ENCODE data around the gene BIK. TPM values are rescaled to one million over a fixed set of nuclear protein-coding genes. Genes with fewer than 3 reads are reported as not detected.

Gene BIK
- total RNA-seq, 6 donors from 2014 or later, result 2.3 to 6.2 (median 2.7) TPM; not detected in 2

- H3K27me3 ChIP-seq, result no peaks in the 10 kb centered on the region
- peak overlapping the region in 3 of 4 donors; percentile 11 to 73 (median 16) for H3K27ac ChIP-seq
- peak in 1 of 2 donors; percentile 39 for DNase-seq
- no peak for ATAC-seq (ENCODE audit: low FRiP score in 2 of 2)
- no peaks in the 10 kb centered on the region for H3K36me3 ChIP-seq
- H3K9me3 ChIP-seq, result no peaks in the 10 kb centered on the region
- peaks cover 4 to 14% (median 8%) of the 10 kb centered on the region in 4 donors for H3K4me1 ChIP-seq
- WGBS, 2 donors, result 72 to 76% methylated on average over 17 to 19 of the region's 19 CpGs
- no peak overlapping the region for H3K4me3 ChIP-seq
- TF ChIP-seq CTCF (IDR thresholded peaks at IDR 0.05), result no peak
- TF ChIP-seq EP300 (IDR thresholded peaks at IDR 0.05), result peak in 1 of 4 donors; percentile 15
- no peak for TF ChIP-seq POLR2AphosphoS5 (IDR thresholded peaks at IDR 0.05)
- no peak for TF ChIP-seq POLR2A (IDR thresholded peaks at IDR 0.05)
Observed at GRCh38 chr22:43085658-43086606, 24.6 kb upstream of the BIK start.

- Histone ChIP-seq H3K27me3 (no peaks in the 10 kb centered on the region), H3K27ac (peak overlapping the region in 3 of 4 donors; percentile 54 to 84 (median 62)), H3K9me3 (no peaks in the 10 kb centered on the region), H3K4me3 (peak overlapping the region; percentile 56 to 94 (median 83)), H3K4me1 (peaks cover 4 to 14% (median 8%) of the 10 kb centered on the region in 4 donors), H3K36me3 (no peaks in the 10 kb centered on the region)
- no peak for DNase-seq
- ATAC-seq (ENCODE audit: low FRiP score in 2 of 2), result no peak
- TF ChIP-seq POLR2A (IDR thresholded peaks at IDR 0.05) (no peak), CTCF (IDR thresholded peaks at IDR 0.05) (no peak), EP300 (IDR thresholded peaks at IDR 0.05) (no peak), POLR2AphosphoS5 (IDR thresholded peaks at IDR 0.05) (no peak)
- 40 to 42% methylated on average over 9 of the region's 9 CpGs for WGBS, 2 donors
Observed at GRCh38 chr22:43088627-43088983, 21.9 kb upstream of the BIK start.

GRCh38 chr22:43088984-43089717 is 21.4 kb upstream of the BIK start, which contains the start of gene TTLL1:
Gene TTLL1 (minus strand): TSS chr22:43089391. CDS start chr22:43075586, 13,805 bp downstream.
- peak; percentile 93 to 99 for DNase-seq
- Histone ChIP-seq H3K27ac (peak within 1 kb of the TSS; percentile 54 to 84 (median 74)), H3K9me3 (no peaks in the 10 kb centered on the region), H3K4me3 (peak within 1 kb of the TSS; percentile 56 to 94 (median 83)), H3K27me3 (no peaks in the 10 kb centered on the region), H3K4me1 (peaks cover 4 to 14% (median 8%) of the 10 kb centered on the region in 4 donors), H3K36me3 (no peaks in the 10 kb centered on the region)
- ATAC-seq (ENCODE audit: low FRiP score in 2 of 2), result peak; percentile 96 to 98
- 10% methylated on average over 28 to 33 of the region's 64 CpGs for WGBS, 2 donors
- TF ChIP-seq POLR2A (IDR thresholded peaks at IDR 0.05), result peak in 2 of 4 donors; percentile 20 to 64
- no peak for TF ChIP-seq EP300 (IDR thresholded peaks at IDR 0.05)
- peak in 1 of 2 donors; percentile 45 for TF ChIP-seq POLR2AphosphoS5 (IDR thresholded peaks at IDR 0.05)
- peak in 5 of 6 experiments; percentile 4 to 48 (median 32) for TF ChIP-seq CTCF (IDR thresholded peaks at IDR 0.05)

- Histone ChIP-seq H3K4me3 (no peak overlapping the region), H3K9me3 (no peaks in the 10 kb centered on the region), H3K27ac (peak overlapping the region in 2 of 4 donors; percentile 73 to 84), H3K36me3 (no peaks in the 10 kb centered on the region), H3K27me3 (no peaks in the 10 kb centered on the region), H3K4me1 (peaks cover 4 to 14% (median 8%) of the 10 kb centered on the region in 4 donors)
- TF ChIP-seq POLR2AphosphoS5 (IDR thresholded peaks at IDR 0.05) (peak in 1 of 2 donors; percentile 20), CTCF (IDR thresholded peaks at IDR 0.05) (peak in 3 of 6 experiments; percentile 9 to 37 (median 32)), POLR2A (IDR thresholded peaks at IDR 0.05) (no peak), EP300 (IDR thresholded peaks at IDR 0.05) (no peak)
- 53 to 58% methylated on average over 6 of the region's 6 CpGs for WGBS, 2 donors
- ATAC-seq (ENCODE audit: low FRiP score in 2 of 2) (peak; percentile 54 to 74), DNase-seq (peak in 1 of 2 donors; percentile 38)
Observed at GRCh38 chr22:43090130-43090789, 20.3 kb upstream of the BIK start.

All from upper lobe of left lung (tissue), 6 donors.